Measurements from ENCODE around the gene NCCRP1.

- TF ChIP-seq, protein P1, sequence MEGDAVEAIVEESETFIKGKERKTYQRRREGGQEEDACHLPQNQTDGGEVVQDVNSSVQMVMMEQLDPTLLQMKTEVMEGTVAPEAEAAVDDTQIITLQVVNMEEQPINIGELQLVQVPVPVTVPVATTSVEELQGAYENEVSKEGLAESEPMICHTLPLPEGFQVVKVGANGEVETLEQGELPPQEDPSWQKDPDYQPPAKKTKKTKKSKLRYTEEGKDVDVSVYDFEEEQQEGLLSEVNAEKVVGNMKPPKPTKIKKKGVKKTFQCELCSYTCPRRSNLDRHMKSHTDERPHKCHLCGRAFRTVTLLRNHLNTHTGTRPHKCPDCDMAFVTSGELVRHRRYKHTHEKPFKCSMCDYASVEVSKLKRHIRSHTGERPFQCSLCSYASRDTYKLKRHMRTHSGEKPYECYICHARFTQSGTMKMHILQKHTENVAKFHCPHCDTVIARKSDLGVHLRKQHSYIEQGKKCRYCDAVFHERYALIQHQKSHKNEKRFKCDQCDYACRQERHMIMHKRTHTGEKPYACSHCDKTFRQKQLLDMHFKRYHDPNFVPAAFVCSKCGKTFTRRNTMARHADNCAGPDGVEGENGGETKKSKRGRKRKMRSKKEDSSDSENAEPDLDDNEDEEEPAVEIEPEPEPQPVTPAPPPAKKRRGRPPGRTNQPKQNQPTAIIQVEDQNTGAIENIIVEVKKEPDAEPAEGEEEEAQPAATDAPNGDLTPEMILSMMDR (IDR thresholded peaks at IDR 0.05), result no peak
- TF ChIP-seq EP300 (IDR thresholded peaks at IDR 0.05) (no peak), POLR2AphosphoS5 (IDR thresholded peaks at IDR 0.05) (no peak)
Observed at GRCh38 chr19:39218230-39219007, 21.7 kb downstream of the NCCRP1 start.

Measured in gastroesophageal sphincter (tissue), 3 donors.